Heart left ventricle (tissue), 16 donors: ENCODE data around the gene PDE1A. TPM values are rescaled to one million over a fixed set of nuclear protein-coding genes. Genes with fewer than 3 reads are reported as not detected.

ENCODE experiments used
- ATAC-seq, 4 donors: fragments of 200-7000 bp; cut with Tn5 transposase; one replicate each; pipeline ENCODE4 v1.9.1; 2020 to 2022; ENCODE audit warnings: moderate library complexity in 4 of 4, mild to moderate bottlenecking in 3 of 4, moderate number of reproducible peaks in 1 of 4
- DNase-seq, 5 donors: peaks; one replicate each; pipeline ENCODE4 v3.0.0-alpha.2; 2020
- H3K27ac ChIP-seq, 12 donors: fragments of 200-600 bp; sonication (generic) in 4 of 12; one replicate each; pipeline versions ENCODE4 v1.5.0 to v1.8.0; 2016 to 2022; ENCODE audit warnings: mild to moderate bottlenecking in 2 of 12
- H3K27me3 ChIP-seq, 9 donors: fragments of 200-600 bp; sonication (generic) in 2 of 9; one replicate each; pipeline versions ENCODE4 v1.5.1 to v1.8.0; 2016 to 2022; ENCODE audit warnings: mild to moderate bottlenecking in 3 of 9
- H3K36me3 ChIP-seq, 9 donors: fragments of 200-600 bp; sonication (generic) in 2 of 9; one replicate each; pipeline versions ENCODE4 v1.5.0 to v1.8.0; 2018 to 2022; ENCODE audit warnings: mild to moderate bottlenecking in 2 of 9
- H3K4me1 ChIP-seq, 12 donors: fragments of 200-600 bp; sonication (generic) in 4 of 12; one replicate each; pipeline versions ENCODE4 v1.5.0 to v1.8.0; 2016 to 2022; ENCODE audit warnings: mild to moderate bottlenecking in 3 of 12
- H3K4me3 ChIP-seq, 12 donors: fragments of 200-600 bp; sonication (generic) in 4 of 12; one replicate each; pipeline versions ENCODE4 v1.5.0 to v1.8.0; 2017 to 2022; ENCODE audit warnings: mild to moderate bottlenecking in 9 of 12, moderate library complexity in 4 of 12
- H3K9me3 ChIP-seq, 12 donors: fragments of 200-600 bp; sonication (generic) in 4 of 12; one replicate each; pipeline versions ENCODE4 v1.5.0 to v1.8.0; 2016 to 2022; ENCODE audit warnings: mild to moderate bottlenecking in 1 of 12
- POLR2A ChIP-seq, 2 donors: fragments of 450-650 bp; IDR thresholded peaks; one replicate each; pipeline ENCODE4 v1.6.1; 2017; ENCODE audit warnings: antibody characterized with exemption in 2 of 2, mild to moderate bottlenecking in 2 of 2, moderate library complexity in 2 of 2
- WGBS, 4 donors: extraction: QIAGEN DNeasy Blood & Tissue Kit in 2 of 4; methylation state at CpG; one replicate each; pipeline versions ENCODE4 v1.1.5 to v1.1.7; 2013 to 2018; 5-methylcytosine and 5-hydroxymethylcytosine counted together
- intact Hi-C, 10 donors: fragments of 100-400 bp; cut with DNase I; formaldehyde crosslinking; loops; one replicate each; pipeline versions ENCODE4 v1.11.1 to v1.14.2; 2022
- polyA plus RNA-seq, 2 donors: library from polyadenylated mRNA; stranded (reverse); fragments of 200-250 nt; gene quantifications; one replicate each; pipeline ENCODE4 v1.2.3, GENCODE V29; 2013
- total RNA-seq, 9 donors: library from RNA; depleted of rRNA in 2 of 9; stranded (reverse); fragments of >200 nt in 2 of 9; fragmentation: NEBNext Ultra II Directional in 3 of 9; extraction: Animal tissue kit (Norgen Biotek cat#: 25700) in 3 of 9; gene quantifications; one replicate each; pipeline versions ENCODE4 v1.1.0 to v1.2.4, GENCODE V29; 2016 to 2023
- TF ChIP-seq, protein P1 (sequence below), 12 donors: fragments of 200-600 bp; sonication (generic) in 4 of 12; IDR thresholded peaks; one replicate each; pipeline versions ENCODE4 v1.5.0 to v1.8.0; 2018 to 2022; ENCODE audit warnings: antibody characterized with exemption in 12 of 12, mild to moderate bottlenecking in 5 of 12
- donor health status: ischemic (EF 13 %, LVEDD 7.1; RV severe dilation, severe dysfunction).
- donor health status: healthy with polysubstance abuse.
- donor health status: DM: no; HTN: yes; CAD: no.
- donor health status: DM: no; HTN: no; CAD: no.
- donor health status: ischemic (EF 25% LVEDD 6.9; RV normal size, moderate dysfunction).
- donor health status: ischemic (EF 25% LVEDD 5.7; RV mildly dilated, moderate dysfunction).
- donor health status: healthy.
- donor health status: DM: yes; HTN: yes; CAD: no.
- donor health status: ischemic (EF 35%, LVEDD 5.7; RV mildly dilated, moderate dysfunction).
- donor health status: nonischemic (EF 11% LVEDD 7.7; RV severe dilation, severe dysfunction).
- donor health status: DM: yes; HTN: yes; CAD: no.
- donor health status: PGD.
- donor health status: ischemic (EF 29% LVEDD 5.4; RV normal size, mild dysfunction).
- donor health status: nonischemic (EF 23%, LVEDD 6.1; RV moderate dilation, normal function).

The PDE1A gene
- total and polyA plus RNA-seq, 11 donors, result 2.5 to 25.5 (median 5.5) TPM

DNA sequence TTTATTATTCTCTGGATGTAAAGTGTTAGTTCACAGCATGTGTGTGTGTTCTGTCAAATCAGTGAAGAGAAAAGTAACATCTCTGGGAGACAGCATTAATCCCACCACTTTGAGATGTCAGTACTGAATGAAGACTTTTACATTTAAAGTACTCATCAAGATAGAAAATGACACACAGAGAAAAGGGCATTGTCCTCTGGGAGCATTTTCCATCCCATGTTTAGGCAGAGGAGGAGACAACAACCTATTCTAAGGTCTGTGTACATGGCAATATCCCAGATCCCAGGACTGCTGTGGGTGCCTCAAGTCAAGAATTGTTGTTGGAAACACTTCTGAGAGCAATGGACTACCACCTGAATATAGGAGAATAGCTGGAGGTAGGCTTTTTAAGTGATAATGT lies 239.7 kb downstream of the PDE1A start:
- Histone ChIP-seq H3K4me1 (peaks cover 0 to 12% (median 4%) of the 10 kb centered on the region in 12 donors), H3K27me3 (no peaks in the 10 kb centered on the region), H3K27ac (peak overlapping the region in 1 of 12 donors; percentile 36), H3K36me3 (peaks cover 0 to 19% (median 3%) of the 10 kb centered on the region in 9 donors), H3K4me3 (no peak overlapping the region), H3K9me3 (peaks cover 0 to 21% (median 8%) of the 10 kb centered on the region in 12 donors)
- no peak for TF ChIP-seq POLR2A (IDR thresholded peaks at IDR 0.05)
- intact Hi-C loops, result loop anchor here in 4 of 10 donors (1.0 to 10.0 kb wide), 4 partner anchors 238 to 464 kb away; partner anchors contain the start of gene PDE1A (in 1 of the 4)
- ATAC-seq (peak; percentile 37 to 82 (median 70)), DNase-seq (no peak)

DNA sequence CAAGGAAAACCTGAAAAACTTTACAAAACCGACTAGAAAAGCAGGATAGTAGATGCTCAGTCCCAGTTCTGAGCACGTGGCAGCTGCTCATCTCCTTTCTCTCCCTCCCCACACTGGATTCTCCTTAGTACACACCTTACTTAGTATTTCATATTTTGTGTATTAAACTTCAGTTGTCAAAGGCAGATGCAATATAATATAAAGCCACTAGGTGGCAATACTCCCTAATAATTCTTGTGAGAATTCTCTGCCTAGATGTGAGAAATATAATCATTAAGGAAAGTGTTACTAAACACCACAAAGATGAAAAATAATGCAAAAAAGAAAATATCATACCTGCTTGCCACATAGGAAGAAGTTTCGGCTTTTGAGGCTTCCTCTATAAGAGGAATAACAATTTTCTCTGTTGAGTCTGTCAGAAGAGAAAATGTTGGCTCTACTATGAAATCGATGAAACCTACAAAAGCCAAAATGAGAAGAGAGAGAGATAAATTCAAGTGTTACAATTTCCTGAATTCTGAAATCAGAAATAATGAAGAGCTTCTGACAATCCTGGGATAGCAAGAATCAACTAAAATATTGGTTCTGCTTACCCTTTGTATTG lies 240.6 kb downstream of the PDE1A start:
- WGBS, 4 donors, result 28 to 32% (median 30%) methylated on average over 4 of the region's 4 CpGs
- peak in 2 of 4 donors; percentile 36 to 55 for ATAC-seq

DNA sequence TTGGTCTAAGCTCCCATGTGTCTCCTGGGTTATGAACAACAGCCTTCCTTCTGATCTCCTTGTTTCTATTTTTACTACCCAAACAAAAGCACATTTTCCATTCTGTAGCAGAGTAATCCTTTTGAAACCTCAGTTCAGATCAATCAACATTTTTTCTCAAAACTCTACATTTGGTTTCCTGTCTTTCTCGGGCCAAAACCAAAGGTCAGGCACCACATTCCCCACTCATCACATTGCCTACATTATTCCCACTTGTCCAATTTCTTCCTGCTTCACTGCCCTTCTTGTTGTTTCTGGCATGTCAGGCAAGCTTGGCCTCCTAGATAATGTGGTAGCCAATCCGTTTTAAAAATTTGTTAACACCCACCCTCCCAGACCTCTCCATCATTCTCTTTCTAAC lies 244.4 kb downstream of the PDE1A start:
- ATAC-seq (no peak), DNase-seq (no peak)
- Histone ChIP-seq H3K9me3 (peaks cover 0 to 21% (median 8%) of the 10 kb centered on the region in 12 donors), H3K27ac (no peak overlapping the region), H3K27me3 (no peaks in the 10 kb centered on the region), H3K4me1 (peaks cover 0 to 12% (median 4%) of the 10 kb centered on the region in 12 donors), H3K4me3 (no peak overlapping the region), H3K36me3 (peaks cover 0 to 19% (median 3%) of the 10 kb centered on the region in 9 donors)
- 46 to 66% (median 52%) methylated on average over 2 of the region's 2 CpGs for WGBS, 4 donors
- no peak for TF ChIP-seq POLR2A (IDR thresholded peaks at IDR 0.05)
- TF ChIP-seq, protein P1, sequence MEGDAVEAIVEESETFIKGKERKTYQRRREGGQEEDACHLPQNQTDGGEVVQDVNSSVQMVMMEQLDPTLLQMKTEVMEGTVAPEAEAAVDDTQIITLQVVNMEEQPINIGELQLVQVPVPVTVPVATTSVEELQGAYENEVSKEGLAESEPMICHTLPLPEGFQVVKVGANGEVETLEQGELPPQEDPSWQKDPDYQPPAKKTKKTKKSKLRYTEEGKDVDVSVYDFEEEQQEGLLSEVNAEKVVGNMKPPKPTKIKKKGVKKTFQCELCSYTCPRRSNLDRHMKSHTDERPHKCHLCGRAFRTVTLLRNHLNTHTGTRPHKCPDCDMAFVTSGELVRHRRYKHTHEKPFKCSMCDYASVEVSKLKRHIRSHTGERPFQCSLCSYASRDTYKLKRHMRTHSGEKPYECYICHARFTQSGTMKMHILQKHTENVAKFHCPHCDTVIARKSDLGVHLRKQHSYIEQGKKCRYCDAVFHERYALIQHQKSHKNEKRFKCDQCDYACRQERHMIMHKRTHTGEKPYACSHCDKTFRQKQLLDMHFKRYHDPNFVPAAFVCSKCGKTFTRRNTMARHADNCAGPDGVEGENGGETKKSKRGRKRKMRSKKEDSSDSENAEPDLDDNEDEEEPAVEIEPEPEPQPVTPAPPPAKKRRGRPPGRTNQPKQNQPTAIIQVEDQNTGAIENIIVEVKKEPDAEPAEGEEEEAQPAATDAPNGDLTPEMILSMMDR (IDR thresholded peaks at IDR 0.05), result no peak
- intact Hi-C loops, result loop anchor here in 1 of 10 donors (10.0 kb wide), 1 partner anchor 242 kb away; the partner anchor contains the start of gene PDE1A

More for the DNA sequence above, 240.6 kb downstream of the PDE1A start:
- Histone ChIP-seq H3K4me3 (no peak overlapping the region), H3K36me3 (peaks cover 0 to 19% (median 3%) of the 10 kb centered on the region in 9 donors), H3K27ac (peak overlapping the region in 3 of 12 donors; percentile 3 to 36 (median 20)), H3K27me3 (no peaks in the 10 kb centered on the region), H3K9me3 (peaks cover 0 to 21% (median 8%) of the 10 kb centered on the region in 12 donors), H3K4me1 (peaks cover 0 to 12% (median 4%) of the 10 kb centered on the region in 12 donors)
- TF ChIP-seq, protein P1 (IDR thresholded peaks at IDR 0.05), result peak; percentile 73 to 90 (median 84)
- no peak for TF ChIP-seq POLR2A (IDR thresholded peaks at IDR 0.05)
- intact Hi-C loops, result loop anchor here in 6 of 10 donors (1.0 to 10.0 kb wide), 4 partner anchors 239 to 465 kb away; partner anchors contain the start of gene PDE1A (in 1 of the 6)
- no peak for DNase-seq

DNA sequence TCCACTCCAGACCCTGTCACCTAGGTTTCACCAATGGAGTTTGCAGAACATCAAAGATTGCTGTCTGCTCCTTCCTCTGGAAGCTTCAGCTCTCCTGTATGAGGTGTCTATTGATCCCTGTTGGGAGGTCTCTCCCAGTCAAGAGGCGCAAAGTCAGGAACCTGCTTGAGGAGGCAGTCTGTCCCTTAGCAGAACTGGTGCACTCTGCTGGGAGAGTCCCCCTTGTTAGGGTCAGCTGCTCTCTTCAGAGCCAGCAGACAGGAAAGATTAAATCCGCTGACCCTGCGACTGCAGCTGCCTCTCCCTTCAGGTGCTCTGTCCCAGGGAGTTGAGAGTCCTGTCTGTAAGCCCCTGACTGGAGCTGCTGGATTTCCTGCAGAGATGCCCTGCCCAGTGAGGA lies 245.5 kb downstream of the PDE1A start:
- no peak for TF ChIP-seq POLR2A (IDR thresholded peaks at IDR 0.05)
- TF ChIP-seq, protein P1 (IDR thresholded peaks at IDR 0.05), result no peak
- Histone ChIP-seq H3K27ac (no peak overlapping the region), H3K36me3 (peaks cover 0 to 19% (median 3%) of the 10 kb centered on the region in 9 donors), H3K4me1 (peaks cover 0 to 3% (median 0%) of the 10 kb centered on the region in 12 donors), H3K4me3 (no peak overlapping the region), H3K27me3 (no peaks in the 10 kb centered on the region), H3K9me3 (peaks cover 0 to 21% (median 8%) of the 10 kb centered on the region in 12 donors)
- ATAC-seq (no peak), DNase-seq (no peak)
- WGBS, 4 donors, result 79 to 86% (median 84%) methylated on average over 3 of the region's 3 CpGs
- intact Hi-C loops, result loop anchor here in 1 of 10 donors (10.0 kb wide), 1 partner anchor 243 kb away; the partner anchor contains the start of gene PDE1A
